ENCODE results near the gene PARD3. TPM values are rescaled to one million over a fixed set of nuclear protein-coding genes. Genes with fewer than 3 reads are reported as not detected.
"Not testable (repeated sequence)": the region's sequence is repeated elsewhere in the genome, so short reads cannot be mapped to it uniquely, and the experiment has no call there.

The PARD3 gene
- polyA plus RNA-seq, 6 donors from 2014 or later, result 0.05 to 0.36 (median 0.16) TPM; not detected in 3

- not testable (repeated sequence) for H3K4me3 Mint-ChIP-seq; H3K36me3 Mint-ChIP-seq; DNase-seq; H3K9me3 Mint-ChIP-seq; H3K4me1 Mint-ChIP-seq; ATAC-seq (ENCODE audit: low read depth in 2 of 2); H3K27ac Mint-ChIP-seq
- peaks cover 6 to 13% (median 8%) of the 10 kb centered on the region in 3 donors for H3K27me3 Mint-ChIP-seq
Measured at GRCh38 chr10:34750795-34751194, 64.3 kb downstream of the PARD3 start.

- ATAC-seq (ENCODE audit: low read depth in 2 of 2) (no peak), DNase-seq (no peak)
- Mint-ChIP-seq H3K27ac (no peak overlapping the region), H3K4me3 (no peak overlapping the region), H3K9me3 (no peaks in the 10 kb centered on the region), H3K36me3 (no peaks in the 10 kb centered on the region), H3K27me3 (peaks cover 6 to 13% (median 8%) of the 10 kb centered on the region in 3 donors), H3K4me1 (no peaks in the 10 kb centered on the region)
Measured at GRCh38 chr10:34748767-34749166, 66.3 kb downstream of the PARD3 start.

- Mint-ChIP-seq H3K4me1 (no peaks in the 10 kb centered on the region), H3K4me3 (no peak overlapping the region), H3K9me3 (peaks cover 0 to 1% (median 0%) of the 10 kb centered on the region in 7 donors), H3K27me3 (peaks cover 6 to 13% (median 8%) of the 10 kb centered on the region in 3 donors), H3K27ac (no peak overlapping the region), H3K36me3 (no peaks in the 10 kb centered on the region)
- DNase-seq, result no peak
- ATAC-seq (ENCODE audit: low read depth in 2 of 2), result no peak
Measured at GRCh38 chr10:34748357-34748756, 66.7 kb downstream of the PARD3 start.

- H3K27ac Mint-ChIP-seq, result no peak overlapping the region
- peaks cover 0 to 5% (median 0%) of the 10 kb centered on the region in 7 donors for H3K9me3 Mint-ChIP-seq
- DNase-seq (no peak), ATAC-seq (ENCODE audit: low read depth in 2 of 2) (no peak)
- H3K4me1 Mint-ChIP-seq, result no peaks in the 10 kb centered on the region
- peaks cover 6 to 13% (median 8%) of the 10 kb centered on the region in 3 donors for H3K27me3 Mint-ChIP-seq
- no peak overlapping the region for H3K4me3 Mint-ChIP-seq
- no peaks in the 10 kb centered on the region for H3K36me3 Mint-ChIP-seq
Measured at GRCh38 chr10:34746094-34746493, 69.0 kb downstream of the PARD3 start.

- Mint-ChIP-seq H3K9me3 (peaks cover 0 to 5% (median 0%) of the 10 kb centered on the region in 7 donors), H3K4me3 (no peak overlapping the region), H3K27ac (no peak overlapping the region), H3K4me1 (no peaks in the 10 kb centered on the region), H3K27me3 (peaks cover 6 to 13% (median 8%) of the 10 kb centered on the region in 3 donors), H3K36me3 (no peaks in the 10 kb centered on the region)
- no peak for ATAC-seq (ENCODE audit: low read depth in 2 of 2)
- no peak for DNase-seq
Measured at GRCh38 chr10:34745244-34745643, 69.9 kb downstream of the PARD3 start.

- Mint-ChIP-seq H3K27ac (no peak overlapping the region), H3K9me3 (peaks cover 0 to 5% (median 0%) of the 10 kb centered on the region in 7 donors), H3K4me1 (no peaks in the 10 kb centered on the region), H3K27me3 (peaks cover 9 to 18% (median 12%) of the 10 kb centered on the region in 3 donors), H3K4me3 (no peak overlapping the region), H3K36me3 (no peaks in the 10 kb centered on the region)
- DNase-seq (no peak), ATAC-seq (ENCODE audit: low read depth in 2 of 2) (no peak)
Measured at GRCh38 chr10:34744590-34744989, 70.5 kb downstream of the PARD3 start.

- DNase-seq (no peak), ATAC-seq (ENCODE audit: low read depth in 2 of 2) (no peak)
- H3K36me3 Mint-ChIP-seq, result no peaks in the 10 kb centered on the region
- peak overlapping the region in 1 of 6 donors; percentile 36 for H3K27ac Mint-ChIP-seq
- no peaks in the 10 kb centered on the region for H3K4me1 Mint-ChIP-seq
- no peak overlapping the region for H3K4me3 Mint-ChIP-seq
- H3K27me3 Mint-ChIP-seq, result peaks cover 7 to 19% (median 13%) of the 10 kb centered on the region in 3 donors
- peaks cover 0 to 5% (median 0%) of the 10 kb centered on the region in 7 donors for H3K9me3 Mint-ChIP-seq
Measured at GRCh38 chr10:34743814-34744213, 71.3 kb downstream of the PARD3 start.

GRCh38 chr10:34742456-34742855 is 72.6 kb downstream of the PARD3 start:
- Mint-ChIP-seq H3K9me3 (peaks cover 0 to 5% (median 0%) of the 10 kb centered on the region in 7 donors), H3K27me3 (peaks cover 4 to 10% (median 7%) of the 10 kb centered on the region in 3 donors), H3K27ac (no peak overlapping the region), H3K4me3 (no peak overlapping the region), H3K36me3 (no peaks in the 10 kb centered on the region), H3K4me1 (no peaks in the 10 kb centered on the region)
- no peak for ATAC-seq (ENCODE audit: low read depth in 2 of 2)
- no peak for DNase-seq

- not testable (repeated sequence) for H3K4me1 Mint-ChIP-seq; H3K9me3 Mint-ChIP-seq; H3K27me3 Mint-ChIP-seq; ATAC-seq (ENCODE audit: low read depth in 2 of 2); DNase-seq; H3K27ac Mint-ChIP-seq; H3K36me3 Mint-ChIP-seq; H3K4me3 Mint-ChIP-seq
Measured at GRCh38 chr10:34741087-34741486, 74.0 kb downstream of the PARD3 start.

- Mint-ChIP-seq H3K27me3 (peaks cover 4 to 7% (median 7%) of the 10 kb centered on the region in 3 donors), H3K36me3 (no peaks in the 10 kb centered on the region), H3K9me3 (peaks cover 0 to 5% (median 0%) of the 10 kb centered on the region in 7 donors), H3K4me1 (no peaks in the 10 kb centered on the region), H3K27ac (peak overlapping the region in 2 of 6 donors; percentile 16 to 57), H3K4me3 (no peak overlapping the region)
- no peak for DNase-seq
- no peak for ATAC-seq (ENCODE audit: low read depth in 2 of 2)
Measured at GRCh38 chr10:34740321-34740720, 74.8 kb downstream of the PARD3 start.

- Mint-ChIP-seq H3K36me3 (no peaks in the 10 kb centered on the region), H3K4me3 (no peak overlapping the region), H3K27me3 (peaks cover 4 to 7% (median 7%) of the 10 kb centered on the region in 3 donors), H3K27ac (no peak overlapping the region), H3K9me3 (peaks cover 0 to 5% (median 0%) of the 10 kb centered on the region in 7 donors), H3K4me1 (no peaks in the 10 kb centered on the region)
- DNase-seq, result no peak
- no peak for ATAC-seq (ENCODE audit: low read depth in 2 of 2)
Measured at GRCh38 chr10:34739915-34740314, 75.2 kb downstream of the PARD3 start.

- H3K4me1 Mint-ChIP-seq, result no peaks in the 10 kb centered on the region
- no peak for ATAC-seq (ENCODE audit: low read depth in 2 of 2)
- H3K36me3 Mint-ChIP-seq, result no peaks in the 10 kb centered on the region
Measured at GRCh38 chr10:34737772-34738169, 77.3 kb downstream of the PARD3 start.

GRCh38 chr10:34736976-34737771 is 77.9 kb downstream of the PARD3 start:
- no peaks in the 10 kb centered on the region for H3K36me3 Mint-ChIP-seq
- no peak for DNase-seq
- H3K4me3 Mint-ChIP-seq, result peak overlapping the region in 2 of 8 donors; percentile 10 to 36
- ATAC-seq (ENCODE audit: low read depth in 2 of 2), result no peak
- no peak overlapping the region for H3K27ac Mint-ChIP-seq
- H3K27me3 Mint-ChIP-seq, result peaks cover 4 to 7% (median 7%) of the 10 kb centered on the region in 3 donors
- H3K4me1 Mint-ChIP-seq, result no peaks in the 10 kb centered on the region
- no peaks in the 10 kb centered on the region for H3K9me3 Mint-ChIP-seq

More at GRCh38 chr10:34737772-34738169, 77.3 kb downstream of the PARD3 start:
- Mint-ChIP-seq H3K27ac (no peak overlapping the region), H3K4me3 (no peak overlapping the region), H3K9me3 (no peaks in the 10 kb centered on the region), H3K27me3 (peaks cover 4 to 7% (median 7%) of the 10 kb centered on the region in 3 donors)
- no peak for DNase-seq

GRCh38 chr10:34734918-34735317 is 80.2 kb downstream of the PARD3 start:
- no peak overlapping the region for H3K27ac Mint-ChIP-seq
- H3K27me3 Mint-ChIP-seq, result peaks cover 4 to 5% (median 5%) of the 10 kb centered on the region in 3 donors
- H3K4me1 Mint-ChIP-seq, result no peaks in the 10 kb centered on the region
- no peaks in the 10 kb centered on the region for H3K36me3 Mint-ChIP-seq
- H3K4me3 Mint-ChIP-seq, result no peak overlapping the region
- DNase-seq (no peak), ATAC-seq (ENCODE audit: low read depth in 2 of 2) (no peak)
- no peaks in the 10 kb centered on the region for H3K9me3 Mint-ChIP-seq

All from naive B cell (primary cell).